Chondrocyte (in vitro differentiated cells): ENCODE data around the gene BPIFA2. TPM values are rescaled to one million over a fixed set of nuclear protein-coding genes. Genes with fewer than 3 reads are reported as not detected.
A peak's percentile ranks its signal among the peaks of the same experiment; 100 is the strongest.

Experiments used
- DNase-seq: peaks from one replicate; pipeline ENCODE4 v3.0.0; 2021; ENCODE audit warnings: mixed read lengths, low spot score
- H3K27ac Mint-ChIP-seq: one replicate; pipeline ENCODE4 v1.8.0; 2021; ENCODE audit warnings: mild to moderate bottlenecking, moderate library complexity, mixed read lengths; ENCODE audit not compliant: unreplicated experiment
- H3K27me3 Mint-ChIP-seq: 2 replicates; pipeline ENCODE4 v1.8.0; 2021; ENCODE audit warnings: low read depth, mixed read lengths
- H3K36me3 Mint-ChIP-seq: 2 replicates; pipeline ENCODE4 v1.8.0; 2021; ENCODE audit warnings: low read depth, mixed read lengths
- H3K4me1 Mint-ChIP-seq: 2 replicates; pipeline ENCODE4 v1.8.0; 2021; ENCODE audit warnings: low read depth, mild to moderate bottlenecking, mixed read lengths
- H3K4me3 Mint-ChIP-seq: one replicate; pipeline ENCODE4 v1.8.0; 2021; ENCODE audit warnings: mild to moderate bottlenecking, moderate library complexity, mixed read lengths; ENCODE audit not compliant: unreplicated experiment
- H3K9me3 Mint-ChIP-seq: 2 replicates; pipeline ENCODE4 v1.8.0; 2021; ENCODE audit warnings: low read depth, mixed read lengths
- CTCF ChIP-seq: fragments of 200-600 bp; sonication (generic); IDR thresholded peaks from 2 replicates; pipeline ENCODE4 v1.5.0; 2021; ENCODE audit warnings: antibody characterized with exemption, mild to moderate bottlenecking, moderate library complexity
- total RNA-seq: library from RNA; stranded (reverse); gene quantifications from 3 replicates; pipeline ENCODE4 v1.2.1, GENCODE V29; 2021

BPIFA2 gene
- total RNA-seq, 1 donor from 2014 or later = not detected

GRCh38 chr20:33147299-33147698 is 20.7 kb upstream of the BPIFA2 start:
- H3K4me3 Mint-ChIP-seq = no peak overlapping the region
- H3K4me1 Mint-ChIP-seq = no peaks in the 10 kb centered on the region

GRCh38 chr20:33148040-33148439 is 19.9 kb upstream of the BPIFA2 start:
- TF ChIP-seq CTCF = no peak
- H3K4me3 Mint-ChIP-seq = no peak overlapping the region
- peak; percentile 58 for DNase-seq
- H3K4me1 Mint-ChIP-seq = no peaks in the 10 kb centered on the region
- no peaks in the 10 kb centered on the region for H3K36me3 Mint-ChIP-seq
- no peak overlapping the region for H3K27ac Mint-ChIP-seq
- H3K9me3 Mint-ChIP-seq = peaks cover 8% of the 10 kb centered on the region
- H3K27me3 Mint-ChIP-seq = peaks cover 55% of the 10 kb centered on the region

More at GRCh38 chr20:33147299-33147698, 20.7 kb upstream of the BPIFA2 start:
- H3K27ac Mint-ChIP-seq = no peak overlapping the region
- no peak for DNase-seq
- H3K36me3 Mint-ChIP-seq = no peaks in the 10 kb centered on the region
- H3K27me3 Mint-ChIP-seq = peaks cover 59% of the 10 kb centered on the region
- TF ChIP-seq CTCF = no peak
- peaks cover 12% of the 10 kb centered on the region for H3K9me3 Mint-ChIP-seq

GRCh38 chr20:33154252-33154651 is 13.7 kb upstream of the BPIFA2 start:
- Mint-ChIP-seq H3K27me3 (peaks cover 56% of the 10 kb centered on the region), H3K4me1 (no peaks in the 10 kb centered on the region), H3K9me3 (no peaks in the 10 kb centered on the region), H3K36me3 (no peaks in the 10 kb centered on the region), H3K27ac (no peak overlapping the region), H3K4me3 (no peak overlapping the region)
- DNase-seq = no peak
- TF ChIP-seq CTCF = no peak

GRCh38 chr20:33158637-33159385 is 9.1 kb upstream of the BPIFA2 start:
- H3K36me3 Mint-ChIP-seq = no peaks in the 10 kb centered on the region
- no peak overlapping the region for H3K4me3 Mint-ChIP-seq
- TF ChIP-seq CTCF = no peak
- no peak overlapping the region for H3K27ac Mint-ChIP-seq
- peaks cover 50% of the 10 kb centered on the region for H3K27me3 Mint-ChIP-seq
- no peaks in the 10 kb centered on the region for H3K9me3 Mint-ChIP-seq
- DNase-seq = no peak
- H3K4me1 Mint-ChIP-seq = no peaks in the 10 kb centered on the region

- H3K4me1 Mint-ChIP-seq = no peaks in the 10 kb centered on the region
- DNase-seq = no peak
- H3K36me3 Mint-ChIP-seq = no peaks in the 10 kb centered on the region
- H3K9me3 Mint-ChIP-seq = no peaks in the 10 kb centered on the region
- H3K27me3 Mint-ChIP-seq = peaks cover 49% of the 10 kb centered on the region
- no peak overlapping the region for H3K27ac Mint-ChIP-seq
- TF ChIP-seq CTCF = no peak
- H3K4me3 Mint-ChIP-seq = no peak overlapping the region
Observed at GRCh38 chr20:33159713-33160112, 8.2 kb upstream of the BPIFA2 start.
